ENCODE measurements around the gene GALK2. TPM values are rescaled to one million over a fixed set of nuclear protein-coding genes. Genes with fewer than 3 reads are reported as not detected.

Gene GALK2
- total and polyA plus RNA-seq, 10 donors, result 6.8 to 60.8 (median 32.7) TPM

DNA sequence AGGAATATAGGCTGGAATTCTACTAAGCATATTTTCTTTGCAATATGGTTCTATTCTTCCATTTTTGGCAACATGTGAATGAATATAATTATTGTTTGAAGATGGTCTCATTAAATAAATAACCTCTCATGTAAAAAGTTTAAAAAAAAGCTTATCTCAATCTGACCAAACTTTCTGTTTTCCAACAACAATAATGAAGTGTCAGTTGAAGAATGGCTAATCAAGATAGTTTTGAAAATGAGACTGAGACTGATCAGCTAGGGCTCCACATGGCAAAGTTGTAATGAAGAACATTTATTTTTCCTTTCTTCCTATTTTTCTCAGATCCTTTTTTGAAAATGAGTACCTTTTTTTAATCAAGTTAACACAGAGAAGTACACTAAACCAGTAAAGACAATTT lies 117.4 kb downstream of the GALK2 start:
- H3K9me3 ChIP-seq, result no peaks in the 10 kb centered on the region
- TF ChIP-seq POLR2AphosphoS5 (IDR thresholded peaks at IDR 0.05), result no peak
- TF ChIP-seq, protein P1, sequence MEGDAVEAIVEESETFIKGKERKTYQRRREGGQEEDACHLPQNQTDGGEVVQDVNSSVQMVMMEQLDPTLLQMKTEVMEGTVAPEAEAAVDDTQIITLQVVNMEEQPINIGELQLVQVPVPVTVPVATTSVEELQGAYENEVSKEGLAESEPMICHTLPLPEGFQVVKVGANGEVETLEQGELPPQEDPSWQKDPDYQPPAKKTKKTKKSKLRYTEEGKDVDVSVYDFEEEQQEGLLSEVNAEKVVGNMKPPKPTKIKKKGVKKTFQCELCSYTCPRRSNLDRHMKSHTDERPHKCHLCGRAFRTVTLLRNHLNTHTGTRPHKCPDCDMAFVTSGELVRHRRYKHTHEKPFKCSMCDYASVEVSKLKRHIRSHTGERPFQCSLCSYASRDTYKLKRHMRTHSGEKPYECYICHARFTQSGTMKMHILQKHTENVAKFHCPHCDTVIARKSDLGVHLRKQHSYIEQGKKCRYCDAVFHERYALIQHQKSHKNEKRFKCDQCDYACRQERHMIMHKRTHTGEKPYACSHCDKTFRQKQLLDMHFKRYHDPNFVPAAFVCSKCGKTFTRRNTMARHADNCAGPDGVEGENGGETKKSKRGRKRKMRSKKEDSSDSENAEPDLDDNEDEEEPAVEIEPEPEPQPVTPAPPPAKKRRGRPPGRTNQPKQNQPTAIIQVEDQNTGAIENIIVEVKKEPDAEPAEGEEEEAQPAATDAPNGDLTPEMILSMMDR (IDR thresholded peaks at IDR 0.05 in 8 of 11, conservative IDR thresholded peaks at IDR 0.05 in 3 of 11), result no peak
- no peak for TF ChIP-seq POLR2A (IDR thresholded peaks at IDR 0.05)
- H3K36me3 ChIP-seq, result peaks cover 0 to 89% (median 29%) of the 10 kb centered on the region in 6 donors
- H3K4me1 ChIP-seq, result peaks cover 0 to 6% (median 0%) of the 10 kb centered on the region in 6 donors
- no peaks in the 10 kb centered on the region for H3K27me3 ChIP-seq (replicated peaks in 1 of 7)
- DNase-seq, result no peak
- no peak overlapping the region for H3K27ac ChIP-seq
- intact Hi-C loops (cut with DNase I; ENCODE audit: low total_unique reads), result no loop called here
- no peak overlapping the region for H3K4me3 ChIP-seq

DNA sequence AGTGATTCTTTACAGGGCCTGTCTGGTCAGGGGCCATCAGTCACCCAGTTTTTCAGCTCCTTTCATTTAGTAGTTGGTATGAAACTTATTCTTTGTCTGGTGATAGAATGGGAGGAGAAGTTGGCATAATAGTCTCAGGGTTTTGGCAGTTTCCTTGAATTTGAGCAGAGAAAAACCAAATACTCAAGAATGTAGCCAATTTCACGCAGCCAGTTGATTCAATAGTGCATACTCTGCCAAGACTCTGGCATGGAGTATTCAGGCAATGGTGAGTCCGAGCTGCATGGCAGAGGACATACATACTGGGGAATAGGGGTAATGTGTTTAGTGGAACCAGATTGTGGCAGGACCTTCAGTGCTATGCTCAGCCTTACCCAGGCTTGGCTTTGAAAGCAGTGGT lies 118.3 kb downstream of the GALK2 start:
- H3K36me3 ChIP-seq, result peaks cover 0 to 89% (median 28%) of the 10 kb centered on the region in 6 donors
- H3K4me3 ChIP-seq, result no peak overlapping the region
- TF ChIP-seq, protein P1 (IDR thresholded peaks at IDR 0.05 in 8 of 11, conservative IDR thresholded peaks at IDR 0.05 in 3 of 11), result no peak
- TF ChIP-seq POLR2A (IDR thresholded peaks at IDR 0.05) (no peak), POLR2AphosphoS5 (IDR thresholded peaks at IDR 0.05) (no peak)
- intact Hi-C loops (cut with DNase I; ENCODE audit: low total_unique reads), result no loop called here
- WGBS, 5 donors, result 94 to 100% (median 97%) methylated on average over 2 of the region's 2 CpGs
- no peak overlapping the region for H3K27ac ChIP-seq
- DNase-seq, result no peak
- no peaks in the 10 kb centered on the region for H3K27me3 ChIP-seq (replicated peaks in 1 of 7)
- H3K4me1 ChIP-seq, result peaks cover 0 to 6% (median 0%) of the 10 kb centered on the region in 6 donors
- H3K9me3 ChIP-seq, result no peaks in the 10 kb centered on the region

DNA sequence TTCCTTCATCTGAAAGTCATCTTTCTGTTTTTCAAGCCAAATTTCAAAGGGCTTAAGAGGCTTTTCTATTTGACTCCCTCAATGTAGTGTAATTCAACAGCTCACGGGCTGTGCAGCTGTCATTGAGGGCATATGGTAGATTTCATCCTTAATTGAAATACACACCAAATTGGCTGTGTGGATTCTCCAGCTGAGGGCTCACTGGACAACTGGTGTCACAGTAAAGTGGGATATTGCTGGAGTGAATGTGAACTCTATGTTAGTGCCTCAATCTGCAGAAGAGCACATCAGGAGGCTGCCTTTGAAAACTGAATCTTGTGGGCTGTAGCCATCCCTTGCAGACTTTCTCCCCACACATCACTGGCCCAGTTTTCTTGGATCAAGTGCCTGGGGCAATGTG lies 120.1 kb downstream of the GALK2 start:
- DNase-seq, result no peak
- TF ChIP-seq, protein P1 (IDR thresholded peaks at IDR 0.05 in 8 of 11, conservative IDR thresholded peaks at IDR 0.05 in 3 of 11), result no peak
- H3K36me3 ChIP-seq, result peaks cover 0 to 89% (median 15%) of the 10 kb centered on the region in 6 donors
- no peaks in the 10 kb centered on the region for H3K27me3 ChIP-seq (replicated peaks in 1 of 7)
- no peak overlapping the region for H3K27ac ChIP-seq
- WGBS, 5 donors, result 31 to 91% (median 82%) methylated on average over 1 of the region's 1 CpG
- no peak overlapping the region for H3K4me3 ChIP-seq
- intact Hi-C loops (cut with DNase I; ENCODE audit: low total_unique reads), result no loop called here
- H3K9me3 ChIP-seq, result no peaks in the 10 kb centered on the region
- H3K4me1 ChIP-seq, result peaks cover 0 to 6% (median 0%) of the 10 kb centered on the region in 6 donors

DNA sequence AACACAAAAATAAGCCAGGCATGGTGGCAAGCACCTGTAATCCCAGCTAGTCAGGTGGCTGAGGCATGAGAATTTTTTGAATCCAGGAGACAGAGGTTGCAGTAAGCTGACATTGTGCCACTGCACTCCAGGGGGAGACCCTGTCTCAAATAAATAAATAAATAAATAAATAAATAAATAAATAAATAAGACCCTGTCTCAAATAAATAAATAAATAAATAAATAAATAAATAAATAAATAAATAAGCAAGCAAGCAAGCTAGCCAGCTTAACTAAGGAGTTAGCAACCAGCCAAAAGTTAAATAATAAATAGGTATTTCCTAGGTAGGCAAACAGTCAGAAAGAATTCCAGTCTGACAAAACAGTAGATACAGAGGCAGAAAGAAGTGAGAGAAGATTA lies 123.9 kb downstream of the GALK2 start:
- no peaks in the 10 kb centered on the region for H3K27me3 ChIP-seq (replicated peaks in 1 of 7)
- intact Hi-C loops (cut with DNase I; ENCODE audit: low total_unique reads), result no loop called here
- H3K27ac ChIP-seq, result no peak overlapping the region
- peaks cover 0 to 78% (median 11%) of the 10 kb centered on the region in 6 donors for H3K36me3 ChIP-seq
- TF ChIP-seq, protein P1 (IDR thresholded peaks at IDR 0.05 in 8 of 11, conservative IDR thresholded peaks at IDR 0.05 in 3 of 11), result no peak
- TF ChIP-seq POLR2AphosphoS5 (IDR thresholded peaks at IDR 0.05) (no peak), POLR2A (IDR thresholded peaks at IDR 0.05) (no peak)
- DNase-seq, result no peak
- H3K4me3 ChIP-seq, result no peak overlapping the region
- no peaks in the 10 kb centered on the region for H3K4me1 ChIP-seq
- peaks cover 0 to 6% (median 0%) of the 10 kb centered on the region in 8 donors for H3K9me3 ChIP-seq

Data from spleen (tissue), 11 donors.